IMR-90 (cell line): ENCODE results near the gene ZFP36L2. TPM values are rescaled to one million over a fixed set of nuclear protein-coding genes. Genes with fewer than 3 reads are reported as not detected.

ENCODE experiments used
- ATAC-seq: fragments of 200-7000 bp; cut with Tn5 transposase; 2 replicates; pipeline ENCODE4 v1.9.1; 2020; ENCODE audit warnings: low read depth, mild to moderate bottlenecking, moderate library complexity
- BruUV-seq: library from RNA; stranded (reverse); fragments of 400-500 nt; replicated peaks from 2 replicates; lab custom pipeline; 2021; lab: Mats Ljungman, UMichigan
- CTCF ChIA-PET: fragments of 300-600 bp; formaldehyde crosslinking; extraction: SDS; loops from one replicate; lab custom pipeline; 2021; ENCODE audit warnings: antibody characterized with exemption; lab: Yijun Ruan, JAX
- POLR2A ChIA-PET: fragments of 300-600 bp; sonication (Branson Sonifier 250); formaldehyde crosslinking; loops from one replicate; lab custom pipeline; 2022; ENCODE audit warnings: antibody characterized with exemption; ENCODE audit not compliant: unreplicated experiment; lab: Charles Lee
- DNase-seq: peaks from one replicate; pipeline ENCODE4 v3.0.0; 2013
- H2AFZ ChIP-seq: replicated peaks from 2 replicates; pipeline ENCODE3; 2013; ENCODE audit warnings: low read length, mild to moderate bottlenecking; ENCODE audit not compliant: poor library complexity
- H2AK5ac ChIP-seq: 2 replicates; pipeline ENCODE4 v1.6.1; 2013; ENCODE audit warnings: low read depth, low read length, inconsistent platforms
- H2AK9ac ChIP-seq: replicated peaks from 2 replicates; pipeline ENCODE3; 2013; ENCODE audit warnings: mild to moderate bottlenecking, low read depth, low read length, moderate library complexity; ENCODE audit not compliant: poor library complexity
- H2BK120ac ChIP-seq: 2 replicates; pipeline ENCODE4 v1.6.1; 2013; ENCODE audit warnings: low read depth, low read length, inconsistent platforms
- H2BK15ac ChIP-seq: 3 replicates; pipeline ENCODE4 v1.6.1; 2013; ENCODE audit warnings: low read depth, low read length, inconsistent platforms
- H2BK20ac ChIP-seq: 2 replicates; pipeline ENCODE4 v1.6.1; 2013; ENCODE audit warnings: low read depth, mild to moderate bottlenecking, inconsistent platforms, low read length, moderate library complexity
- H2BK5ac ChIP-seq: 2 replicates; pipeline ENCODE4 v1.6.1; 2013; ENCODE audit warnings: mild to moderate bottlenecking, low read depth, low read length, inconsistent platforms; ENCODE audit not compliant: poor library complexity, severe bottlenecking
- H3K14ac ChIP-seq: replicated peaks from 2 replicates; pipeline ENCODE4 v1.6.1; 2013; ENCODE audit warnings: low read depth, low read length, inconsistent platforms
- H3K18ac ChIP-seq: 2 replicates; pipeline ENCODE4 v1.6.1; 2013; ENCODE audit warnings: low read depth, low read length, control low read depth
- H3K23ac ChIP-seq: 2 replicates; pipeline ENCODE4 v1.6.1; 2013; ENCODE audit warnings: low read depth, low read length, inconsistent platforms
- H3K27ac ChIP-seq: 2 replicates; pipeline ENCODE4 v1.5.1; 2013; ENCODE audit warnings: mild to moderate bottlenecking, control low read depth, low read length; ENCODE audit not compliant: insufficient read depth
- H3K27me3 ChIP-seq: 2 replicates; pipeline ENCODE4 v1.6.1; 2013; ENCODE audit warnings: low read length; ENCODE audit not compliant: control insufficient read depth, insufficient read depth
- H3K36me3 ChIP-seq: 2 replicates; pipeline ENCODE4 v1.6.1; 2013; ENCODE audit warnings: low read length, mixed read lengths; ENCODE audit not compliant: control insufficient read depth, insufficient read depth
- H3K4ac ChIP-seq: 2 replicates; pipeline ENCODE4 v1.6.1; 2013; ENCODE audit warnings: low read depth, low read length, inconsistent platforms
- H3K4me1 ChIP-seq: 2 replicates; pipeline ENCODE4 v1.6.1; 2013; ENCODE audit warnings: low read length, mixed read lengths; ENCODE audit not compliant: control insufficient read depth, insufficient read depth
- H3K4me2 ChIP-seq: 2 replicates; pipeline ENCODE4 v1.6.1; 2013; ENCODE audit warnings: low read depth, mild to moderate bottlenecking, control low read depth, low read length, moderate library complexity
- H3K4me3 ChIP-seq: 2 replicates; pipeline ENCODE4 v1.5.1; 2013; ENCODE audit warnings: low read depth, mild to moderate bottlenecking, control low read depth, low read length, moderate library complexity; ENCODE audit not compliant: insufficient read depth
- H3K56ac ChIP-seq: 2 replicates; pipeline ENCODE4 v1.6.1; 2013; ENCODE audit warnings: low read length, inconsistent platforms; ENCODE audit not compliant: insufficient read depth; ENCODE audit errors: extremely low read depth
- H3K79me1 ChIP-seq, 2 experiments: 2 replicates each; pipeline ENCODE4 v1.6.1; 2013; ENCODE audit warnings: low read length in 2 of 2, inconsistent platforms in 1 of 2, low read depth in 1 of 2
- H3K9ac ChIP-seq: 2 replicates; pipeline ENCODE4 v1.6.1; 2013; ENCODE audit warnings: low read depth, low read length, control low read depth
- H3K9me1 ChIP-seq: 2 replicates; pipeline ENCODE4 v1.6.1; 2013; ENCODE audit warnings: low read length, inconsistent platforms; ENCODE audit not compliant: insufficient read depth
- H3K9me3 ChIP-seq: 2 replicates; pipeline ENCODE4 v1.6.1; 2013; ENCODE audit warnings: low read length; ENCODE audit not compliant: control insufficient read depth, insufficient read depth
- H4K20me1 ChIP-seq: 2 replicates; pipeline ENCODE4 v1.6.1; 2013; ENCODE audit warnings: low read length, inconsistent platforms; ENCODE audit not compliant: insufficient read depth
- H4K5ac ChIP-seq: 2 replicates; pipeline ENCODE4 v1.6.1; 2013; ENCODE audit warnings: mild to moderate bottlenecking, low read depth, low read length, control low read depth
- H4K8ac ChIP-seq, 2 experiments: 2 replicates each; pipeline ENCODE4 v1.6.1; 2013; ENCODE audit warnings: low read depth in 2 of 2, low read length in 2 of 2, control low read depth in 1 of 2, inconsistent platforms in 1 of 2
- H4K91ac ChIP-seq: 2 replicates; pipeline ENCODE4 v1.6.1; 2013; ENCODE audit warnings: low read depth, low read length, inconsistent platforms; ENCODE audit not compliant: insufficient read depth
- CTCF ChIP-seq: conservative IDR thresholded peaks from 2 replicates; pipeline ENCODE4 v1.5.1; 2012; ENCODE audit warnings: mild to moderate bottlenecking, low read depth, low read length, improper control_type of control experiment
- MAFK ChIP-seq: IDR thresholded peaks from 2 replicates; pipeline ENCODE4 v1.6.1; 2012; ENCODE audit warnings: low read depth, low read length, improper control_type of control experiment
- MXI1 ChIP-seq: IDR thresholded peaks from 2 replicates; pipeline ENCODE4 v1.6.1; 2012; ENCODE audit warnings: low read depth, mild to moderate bottlenecking, low read length, moderate library complexity, borderline replicate concordance
- RCOR1 ChIP-seq: IDR thresholded peaks from 2 replicates; pipeline ENCODE4 v1.6.1; 2012; ENCODE audit warnings: mild to moderate bottlenecking, low read length, improper control_type of control experiment; ENCODE audit not compliant: insufficient replicate concordance
- SMC3 ChIP-seq: fragments of 150-350 bp; IDR thresholded peaks from 2 replicates; pipeline ENCODE4 v1.6.1; 2016; ENCODE audit warnings: low read depth, mild to moderate bottlenecking, antibody characterized with exemption, low read length, moderate library complexity
- WGBS, 2 experiments: methylation state at CpG; one replicate each; pipeline versions ENCODE4 v1.1.5 to v1.1.7; 2013; ENCODE audit warnings: missing lambda C conversion rate in 2 of 2; ENCODE audit not compliant: insufficient read length in 1 of 2; ENCODE audit errors: extremely low coverage in 2 of 2; 5-methylcytosine and 5-hydroxymethylcytosine counted together
- dilution Hi-C: fragments of 300-500 bp; cut with HindIII; formaldehyde crosslinking; loops from one replicate; pipeline ENCODE4 v1.14.3; 2018; ENCODE audit warnings: low sequenced_read_pairs; ENCODE audit not compliant: unreplicated experiment
- in situ Hi-C: fragments of 300-500 bp; cut with MboI; formaldehyde crosslinking; loops from 3 replicates; pipeline ENCODE4 v1.14.3; 2019; ENCODE audit warnings: low sequenced_read_pairs, inconsistent platforms, mixed read lengths
- intact Hi-C: fragments of 100-400 bp; cut with micrococcal nuclease; formaldehyde crosslinking; loops from 2 replicates; pipeline ENCODE4 v1.10.0; 2022
- polyA plus RNA-seq, 3 experiments: library from polyadenylated mRNA; depleted of rRNA; stranded (reverse); fragments of >200 nt; gene quantifications; 2 replicates each; pipeline ENCODE4 v1.2.3, GENCODE V29; 2012; ENCODE audit warnings: low replicate concordance in 1 of 3
- total RNA-seq: library from RNA; depleted of rRNA; stranded (reverse); fragments of >200 nt; gene quantifications from 2 replicates; pipeline ENCODE4 v1.2.3, GENCODE V29; 2012

The ZFP36L2 gene
- total and polyA plus RNA-seq, 2 of the 4 experiments (the other 2 are of a cell fraction): 1.8 to 20.1 TPM

- Histone ChIP-seq H3K79me1 (no peaks in the 10 kb centered on the region), H3K9me3 (no peaks in the 10 kb centered on the region), H2AK5ac (peak overlapping the region; percentile 15; the same call in 1 of the 2 replicates), H3K9ac (no peak overlapping the region), H2BK120ac (no peak overlapping the region; the same call in 1 of the 2 replicates), H2BK15ac (peak overlapping the region; percentile 40; the same call in 1 of the 3 replicates), H3K23ac (no peak overlapping the region; the same call in 1 of the 2 replicates), H3K27ac (no peak overlapping the region), H3K27me3 (no peaks in the 10 kb centered on the region), H2AK9ac (no peak overlapping the region), H4K20me1 (no peaks in the 10 kb centered on the region), H3K9me1 (no peaks in the 10 kb centered on the region; the same call in 1 of the 2 replicates), H2AFZ (no peak overlapping the region), H3K18ac (no peak overlapping the region), H3K4me1 (no peaks in the 10 kb centered on the region; the same call in 1 of the 2 replicates), H3K36me3 (no peaks in the 10 kb centered on the region), H3K56ac (no peak overlapping the region), H4K91ac (no peak overlapping the region), H4K8ac (no peak overlapping the region), H3K4me3 (no peak overlapping the region), H2BK20ac (no peak overlapping the region), H3K4ac (no peak overlapping the region), H4K5ac (no peak overlapping the region), H3K4me2 (no peak overlapping the region), H2BK5ac (no peak overlapping the region), H3K14ac (no peak overlapping the region)
- dilution Hi-C loops (no loop called here), in situ Hi-C loops (no loop called here), intact Hi-C loops (no loop called here)
- ChIA-PET POLR2A (no interaction called here), CTCF (interaction anchor here (0.6 to 1.3 kb wide), 2 partner anchors 11 to 314 kb away, joined by 3 to 5 read pairs; no protein-coding TSS in a partner anchor)
- TF ChIP-seq RCOR1 (no peak), MXI1 (no peak), SMC3 (no peak), MAFK (no peak), CTCF (no peak)
- ATAC-seq (no peak), DNase-seq (no peak)
- no TSS peak for BruUV-seq
- WGBS, 2 experiments: 100% methylated on average over 2 of the region's 12 CpGs; no CpG with 5 or more reads in 1 of the 2 experiments
These were observed 33.4 kb downstream of the ZFP36L2 start for GRCh38 chr2:43192744-43193651.
